H1 (cell line): ENCODE results near the gene TRPV2.
"Not testable (repeated sequence)": the region's sequence is repeated elsewhere in the genome, so short reads cannot be mapped to it uniquely, and the experiment has no call there.

Source experiments
- EZH2 ChIP-seq: fragments of 200-600 bp; sonication (generic); IDR thresholded peaks from 2 replicates; pipeline ENCODE4 v1.7.1; 2012; ENCODE audit warnings: low read depth, mild to moderate bottlenecking, moderate library complexity, low read length, inconsistent platforms; ENCODE audit not compliant: severe bottlenecking
- POLR2AphosphoS5 ChIP-seq: IDR thresholded peaks from 2 replicates; pipeline ENCODE4 v1.6.1; 2011; ENCODE audit warnings: low read depth, low read length
- ZNF274 ChIP-seq: IDR thresholded peaks from 2 replicates; pipeline ENCODE4 v1.7.0; 2012; ENCODE audit warnings: low read length, borderline replicate concordance; ENCODE audit errors: extremely low read depth
- TF ChIP-seq, protein P1 (sequence below), 3 experiments: IDR thresholded peaks; 1 replicate in 2 of 3; 2 replicates in 1 of 3; pipeline versions ENCODE4 v1.5.1 to v1.6.1; 2011; ENCODE audit warnings: low read length in 3 of 3, mild to moderate bottlenecking in 3 of 3, inconsistent platforms in 2 of 3, low read depth in 1 of 3, moderate library complexity in 1 of 3; ENCODE audit not compliant: insufficient read depth in 1 of 3; ENCODE audit errors: control extremely low read depth in 1 of 3

DNA sequence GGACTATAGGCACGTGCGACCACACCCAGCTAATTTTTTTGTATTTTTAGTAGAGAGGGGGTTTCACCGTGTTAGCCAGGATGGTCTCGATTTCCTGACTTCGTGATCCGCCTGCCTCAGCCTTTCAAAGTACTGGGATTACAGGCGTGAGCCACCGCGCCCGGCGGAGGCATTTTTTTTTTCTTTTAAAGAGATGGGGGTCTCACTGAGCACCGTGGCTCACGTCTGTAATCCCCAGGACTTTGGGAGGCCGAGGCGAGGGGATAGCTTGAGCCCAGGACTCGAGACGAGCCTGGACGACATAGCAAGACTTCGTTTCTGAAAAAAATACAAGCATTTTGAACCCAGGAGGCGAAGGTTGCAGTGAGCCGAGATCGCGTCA lies 29.3 kb upstream of the TRPV2 start:
- TF ChIP-seq EZH2, ZNF274, POLR2AphosphoS5: not testable (repeated sequence)
- TF ChIP-seq, protein P1, sequence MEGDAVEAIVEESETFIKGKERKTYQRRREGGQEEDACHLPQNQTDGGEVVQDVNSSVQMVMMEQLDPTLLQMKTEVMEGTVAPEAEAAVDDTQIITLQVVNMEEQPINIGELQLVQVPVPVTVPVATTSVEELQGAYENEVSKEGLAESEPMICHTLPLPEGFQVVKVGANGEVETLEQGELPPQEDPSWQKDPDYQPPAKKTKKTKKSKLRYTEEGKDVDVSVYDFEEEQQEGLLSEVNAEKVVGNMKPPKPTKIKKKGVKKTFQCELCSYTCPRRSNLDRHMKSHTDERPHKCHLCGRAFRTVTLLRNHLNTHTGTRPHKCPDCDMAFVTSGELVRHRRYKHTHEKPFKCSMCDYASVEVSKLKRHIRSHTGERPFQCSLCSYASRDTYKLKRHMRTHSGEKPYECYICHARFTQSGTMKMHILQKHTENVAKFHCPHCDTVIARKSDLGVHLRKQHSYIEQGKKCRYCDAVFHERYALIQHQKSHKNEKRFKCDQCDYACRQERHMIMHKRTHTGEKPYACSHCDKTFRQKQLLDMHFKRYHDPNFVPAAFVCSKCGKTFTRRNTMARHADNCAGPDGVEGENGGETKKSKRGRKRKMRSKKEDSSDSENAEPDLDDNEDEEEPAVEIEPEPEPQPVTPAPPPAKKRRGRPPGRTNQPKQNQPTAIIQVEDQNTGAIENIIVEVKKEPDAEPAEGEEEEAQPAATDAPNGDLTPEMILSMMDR (IDR thresholded peaks at IDR 0.05; ENCODE audit: control extremely low read depth in 1 of 3, insufficient read depth in 1 of 3, low read depth in 1 of 3, low read length in 3 of 3): not testable (repeated sequence)
